ENCODE measurements around the gene JAZF1. TPM values are rescaled to one million over a fixed set of nuclear protein-coding genes. Genes with fewer than 3 reads are reported as not detected.

JAZF1 gene
- total RNA-seq, 1 experiment from 2014 or later = 9.1 TPM

DNA sequence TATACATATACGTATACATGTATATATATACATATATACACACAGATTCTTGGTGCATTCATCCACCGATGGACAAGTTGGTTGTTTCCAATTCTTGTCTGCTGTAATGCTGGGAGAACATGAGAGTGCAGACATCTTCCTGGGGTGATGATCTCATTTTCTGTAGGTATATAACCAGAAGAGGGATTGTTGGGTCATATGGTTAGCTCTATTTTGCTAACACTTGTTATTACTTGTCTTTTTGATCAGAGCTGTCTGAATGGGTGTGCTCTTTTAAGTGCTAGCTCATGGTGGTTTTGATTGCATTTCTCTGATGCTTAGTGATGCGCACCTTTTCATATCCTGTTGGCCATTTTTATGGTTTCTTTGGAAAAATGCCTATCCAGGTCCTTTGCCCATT, 334.2 kb downstream of the JAZF1 start:
- no CpG with 5 or more reads among the region's 3 CpGs for WGBS (ENCODE audit: extremely low coverage, insufficient read length, low lambda C conversion rate)
- peaks cover 20 to 23% of the 10 kb centered on the region in 2 experiments for H3K4me1 Mint-ChIP-seq

More for the DNA sequence above, 334.2 kb downstream of the JAZF1 start:
- no peak overlapping the region for H2AFZ ChIP-seq (ENCODE audit: low read length)
- H3K56ac ChIP-seq (ENCODE audit: insufficient read length, low read depth, low read length) = no peak overlapping the region
- no peak overlapping the region for H2BK12ac ChIP-seq (ENCODE audit: insufficient read length, low read depth, low read length)
- no peaks in the 10 kb centered on the region for H3K9me3 ChIP-seq (ENCODE audit: control insufficient read depth, low read depth, low read length)
- no peaks in the 10 kb centered on the region; the same call in 1 of the 2 replicates for H3K4me1 ChIP-seq (ENCODE audit: insufficient read depth, low read length)
- DNase-seq = no peak
- no peaks in the 10 kb centered on the region for H3K79me2 ChIP-seq (ENCODE audit: insufficient read depth, low read length)
- H2AK5ac ChIP-seq (ENCODE audit: insufficient read length, low read length) = no peak overlapping the region
- no peaks in the 10 kb centered on the region for H4K20me1 ChIP-seq (ENCODE audit: control insufficient read depth, insufficient read depth, insufficient read length)
- H3K79me1 ChIP-seq (ENCODE audit: insufficient read depth, low read depth, low read length, poor library complexity, severe bottlenecking) = no peaks in the 10 kb centered on the region
- H3K27me3 Mint-ChIP-seq (ENCODE audit: low read depth) = no peaks in the 10 kb centered on the region
- H3K4me2 ChIP-seq (ENCODE audit: insufficient read depth, insufficient read length, low read length) = no peak overlapping the region
- no peak overlapping the region for H4K5ac ChIP-seq (ENCODE audit: insufficient read length, low read depth, low read length)
- no peaks in the 10 kb centered on the region for H3K23me2 ChIP-seq (ENCODE audit: insufficient read length, low read depth, low read length, poor library complexity, severe bottlenecking)
- H3K27me3 ChIP-seq (ENCODE audit: insufficient read depth, low read length) = no peaks in the 10 kb centered on the region
- H4K91ac ChIP-seq (ENCODE audit: insufficient read length, low read depth, low read length) = no peak overlapping the region
- no peak overlapping the region for H3K27ac Mint-ChIP-seq
- no peak overlapping the region for H2BK20ac ChIP-seq (ENCODE audit: low read depth, low read length, poor library complexity, severe bottlenecking)
- no peak overlapping the region for H3K23ac ChIP-seq (ENCODE audit: insufficient read length, low read depth, low read length)
- TF ChIP-seq, protein P1, sequence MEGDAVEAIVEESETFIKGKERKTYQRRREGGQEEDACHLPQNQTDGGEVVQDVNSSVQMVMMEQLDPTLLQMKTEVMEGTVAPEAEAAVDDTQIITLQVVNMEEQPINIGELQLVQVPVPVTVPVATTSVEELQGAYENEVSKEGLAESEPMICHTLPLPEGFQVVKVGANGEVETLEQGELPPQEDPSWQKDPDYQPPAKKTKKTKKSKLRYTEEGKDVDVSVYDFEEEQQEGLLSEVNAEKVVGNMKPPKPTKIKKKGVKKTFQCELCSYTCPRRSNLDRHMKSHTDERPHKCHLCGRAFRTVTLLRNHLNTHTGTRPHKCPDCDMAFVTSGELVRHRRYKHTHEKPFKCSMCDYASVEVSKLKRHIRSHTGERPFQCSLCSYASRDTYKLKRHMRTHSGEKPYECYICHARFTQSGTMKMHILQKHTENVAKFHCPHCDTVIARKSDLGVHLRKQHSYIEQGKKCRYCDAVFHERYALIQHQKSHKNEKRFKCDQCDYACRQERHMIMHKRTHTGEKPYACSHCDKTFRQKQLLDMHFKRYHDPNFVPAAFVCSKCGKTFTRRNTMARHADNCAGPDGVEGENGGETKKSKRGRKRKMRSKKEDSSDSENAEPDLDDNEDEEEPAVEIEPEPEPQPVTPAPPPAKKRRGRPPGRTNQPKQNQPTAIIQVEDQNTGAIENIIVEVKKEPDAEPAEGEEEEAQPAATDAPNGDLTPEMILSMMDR (conservative IDR thresholded peaks at IDR 0.05) = no peak
- no peaks in the 10 kb centered on the region for H3K36me3 Mint-ChIP-seq (ENCODE audit: insufficient read depth in 1 of 3, low read depth in 3 of 3)
- H3K9me3 Mint-ChIP-seq = no peaks in the 10 kb centered on the region
- no peak overlapping the region for H3K18ac ChIP-seq (ENCODE audit: insufficient read length, low read depth, low read length)
- H3K4ac ChIP-seq (ENCODE audit: low read depth, low read length) = no peak overlapping the region
- no peak overlapping the region for H3K9ac ChIP-seq (ENCODE audit: extremely low read depth, insufficient read length, low read length)
- H3K4me3 Mint-ChIP-seq = no peak overlapping the region
- H2BK15ac ChIP-seq (ENCODE audit: low read depth, low read length) = no peak overlapping the region
- H2BK5ac ChIP-seq (ENCODE audit: insufficient read length, low read length) = no peak overlapping the region
- no peak overlapping the region for H4K8ac ChIP-seq (replicated peaks; ENCODE audit: insufficient read length, low read depth, low read length)
- no peak overlapping the region for H3K14ac ChIP-seq (ENCODE audit: insufficient read depth, low read length)
- H2BK120ac ChIP-seq (ENCODE audit: low read depth, low read length, poor library complexity, severe bottlenecking) = no peak overlapping the region
- H3K27ac ChIP-seq (ENCODE audit: insufficient read length, low read depth, low read length) = no peak overlapping the region
- no peak overlapping the region for H3T11ph ChIP-seq (ENCODE audit: low read length)
